Activated naive CD4-positive, alpha-beta T cell (primary cell): ENCODE data around the gene HMGXB4.
"Not testable (repeated sequence)": the region's sequence is repeated elsewhere in the genome, so short reads cannot be mapped to it uniquely, and the experiment has no call there.

Experiments used
- DNase-seq, 4 experiments: peaks; one replicate each; lab custom pipeline; 2025; lab: John Stamatoyannopoulos, UW

HMGXB4 gene

GRCh38 chr22:35257321-35258190 lies at the start of gene HMGXB4:
Gene HMGXB4 (plus strand): TSS chr22:35257493. CDS start chr22:35262391, 4,898 bp downstream.
- DNase-seq: peak; percentile 66 to 79 (median 74)

- DNase-seq: no peak
These were observed 49.3 kb upstream of the HMGXB4 start for GRCh38 chr22:35208003-35208402.

- DNase-seq: no peak
These were observed 48.1 kb upstream of the HMGXB4 start for GRCh38 chr22:35209203-35209602.

GRCh38 chr22:35212009-35212408 lies 45.3 kb upstream of the HMGXB4 start:
- no peak for DNase-seq

GRCh38 chr22:35212996-35213395 lies 44.3 kb upstream of the HMGXB4 start:
- no peak for DNase-seq

GRCh38 chr22:35214968-35215367 lies 42.3 kb upstream of the HMGXB4 start:
- DNase-seq: no peak

- DNase-seq: no peak
These were observed 41.3 kb upstream of the HMGXB4 start for GRCh38 chr22:35215993-35216392.

GRCh38 chr22:35217527-35217926 lies 39.8 kb upstream of the HMGXB4 start:
- DNase-seq: no peak

GRCh38 chr22:35218079-35218478 lies 39.2 kb upstream of the HMGXB4 start:
- no peak for DNase-seq

- no peak for DNase-seq
These were observed 38.3 kb upstream of the HMGXB4 start for GRCh38 chr22:35219012-35219411.

- no peak for DNase-seq
These were observed 37.1 kb upstream of the HMGXB4 start for GRCh38 chr22:35220221-35220620.

- no peak for DNase-seq
These were observed 32.3 kb upstream of the HMGXB4 start for GRCh38 chr22:35225010-35225409.

GRCh38 chr22:35226958-35227647 lies 30.2 kb upstream of the HMGXB4 start:
- no peak for DNase-seq

GRCh38 chr22:35229865-35230264 lies 27.4 kb upstream of the HMGXB4 start:
- DNase-seq: no peak

GRCh38 chr22:35230417-35230816 lies 26.9 kb upstream of the HMGXB4 start:
- no peak for DNase-seq

GRCh38 chr22:35230839-35231584 lies 26.3 kb upstream of the HMGXB4 start:
- no peak for DNase-seq

- peak; percentile 20 to 56 (median 38) for DNase-seq
These were observed 25.7 kb upstream of the HMGXB4 start for GRCh38 chr22:35231585-35232084.

- DNase-seq: not testable (repeated sequence)
These were observed 18.5 kb upstream of the HMGXB4 start for GRCh38 chr22:35238749-35239148.

- not testable (repeated sequence) for DNase-seq
These were observed 12.8 kb upstream of the HMGXB4 start for GRCh38 chr22:35244507-35244906.

GRCh38 chr22:35250156-35250555 lies 7.1 kb upstream of the HMGXB4 start:
- no peak for DNase-seq

- DNase-seq: no peak
These were observed 3.3 kb upstream of the HMGXB4 start for GRCh38 chr22:35253946-35254345.

GRCh38 chr22:35257002-35257320 lies 332 bp upstream of the HMGXB4 start:
- no peak for DNase-seq
